Measurements from ENCODE around the gene RNF214.

DNA sequence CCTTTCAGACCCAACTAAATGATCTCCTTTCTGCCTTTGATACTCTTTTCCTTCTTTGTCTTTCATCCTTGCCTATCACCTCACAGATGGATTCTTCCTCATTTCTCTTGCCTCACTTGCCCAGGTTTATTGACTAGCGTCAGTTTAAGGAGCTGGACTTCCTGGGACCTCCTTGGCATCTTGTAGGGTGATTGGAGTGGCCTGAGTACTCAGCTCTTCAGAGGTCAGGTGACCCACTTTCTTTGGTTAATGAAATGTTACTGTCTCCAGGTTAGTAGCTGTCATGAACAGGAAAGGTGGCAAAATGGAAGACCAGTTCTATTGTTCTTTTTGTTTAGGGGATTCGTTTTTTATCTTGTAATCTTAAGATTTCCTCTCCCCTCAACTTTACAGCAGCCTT, 54.1 kb downstream of the RNF214 start:
- TF ChIP-seq, protein P1, sequence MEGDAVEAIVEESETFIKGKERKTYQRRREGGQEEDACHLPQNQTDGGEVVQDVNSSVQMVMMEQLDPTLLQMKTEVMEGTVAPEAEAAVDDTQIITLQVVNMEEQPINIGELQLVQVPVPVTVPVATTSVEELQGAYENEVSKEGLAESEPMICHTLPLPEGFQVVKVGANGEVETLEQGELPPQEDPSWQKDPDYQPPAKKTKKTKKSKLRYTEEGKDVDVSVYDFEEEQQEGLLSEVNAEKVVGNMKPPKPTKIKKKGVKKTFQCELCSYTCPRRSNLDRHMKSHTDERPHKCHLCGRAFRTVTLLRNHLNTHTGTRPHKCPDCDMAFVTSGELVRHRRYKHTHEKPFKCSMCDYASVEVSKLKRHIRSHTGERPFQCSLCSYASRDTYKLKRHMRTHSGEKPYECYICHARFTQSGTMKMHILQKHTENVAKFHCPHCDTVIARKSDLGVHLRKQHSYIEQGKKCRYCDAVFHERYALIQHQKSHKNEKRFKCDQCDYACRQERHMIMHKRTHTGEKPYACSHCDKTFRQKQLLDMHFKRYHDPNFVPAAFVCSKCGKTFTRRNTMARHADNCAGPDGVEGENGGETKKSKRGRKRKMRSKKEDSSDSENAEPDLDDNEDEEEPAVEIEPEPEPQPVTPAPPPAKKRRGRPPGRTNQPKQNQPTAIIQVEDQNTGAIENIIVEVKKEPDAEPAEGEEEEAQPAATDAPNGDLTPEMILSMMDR (IDR thresholded peaks at IDR 0.05; ENCODE audit: poor library complexity), result no peak
- TF ChIP-seq EZH2 (IDR thresholded peaks at IDR 0.05; ENCODE audit: borderline replicate concordance) (no peak), EZH2phosphoT487 (IDR thresholded peaks at IDR 0.05; ENCODE audit: low read depth, severe bottlenecking, unreplicated experiment) (no peak)

Data from hepatocyte (in vitro differentiated cells).